Adrenal gland (tissue), 12 donors: Measurements from ENCODE around the gene ANKRD44. TPM values are rescaled to one million over a fixed set of nuclear protein-coding genes. Genes with fewer than 3 reads are reported as not detected.
"Not testable (repeated sequence)": the region's sequence is repeated elsewhere in the genome, so short reads cannot be mapped to it uniquely, and the experiment has no call there.

Source experiments
- DNase-seq, 7 donors: peaks; one replicate each; pipeline ENCODE4 v3.0.0-alpha.2; 2019 to 2020
- H3K27ac ChIP-seq, 5 donors: fragments of 200-600 bp; sonication (generic) in 4 of 5; 1 replicate in 3 of 5; 2 replicates in 2 of 5; pipeline versions ENCODE4 v1.5.1 to v1.8.0; 2016 to 2020; ENCODE audit warnings: mild to moderate bottlenecking in 1 of 5
- H3K27me3 ChIP-seq: fragments of 200-600 bp; 2 replicates; pipeline ENCODE4 v1.8.0; 2021
- H3K36me3 ChIP-seq, 2 donors: fragments of 200-600 bp; replicated peaks in 1 of 2; 1 replicate in 1 of 2; 2 replicates in 1 of 2; pipeline versions ENCODE4 v1.5.1 to v1.8.0; 2018 to 2022
- H3K4me1 ChIP-seq, 2 donors: fragments of 200-600 bp; replicated peaks in 1 of 2; 1 replicate in 1 of 2; 2 replicates in 1 of 2; pipeline versions ENCODE4 v1.5.1 to v1.8.0; 2018 to 2021
- H3K4me3 ChIP-seq, 4 donors: fragments of 200-600 bp; sonication (generic) in 3 of 4; one replicate each; pipeline ENCODE4 v1.5.1; 2016 to 2018
- H3K9me3 ChIP-seq, 3 donors: fragments of 200-600 bp; sonication (generic) in 1 of 3; replicated peaks in 1 of 3; 1 replicate in 2 of 3; 2 replicates in 1 of 3; pipeline versions ENCODE4 v1.5.1 to v1.8.0; 2016 to 2021
- POLR2A ChIP-seq, 2 donors: fragments of 450-650 bp; IDR thresholded peaks; one replicate each; pipeline ENCODE4 v1.6.1; 2017; ENCODE audit warnings: antibody characterized with exemption in 2 of 2, mild to moderate bottlenecking in 2 of 2, moderate library complexity in 1 of 2
- WGBS, 4 donors: extraction: QIAGEN DNeasy Blood & Tissue Kit in 2 of 4; methylation state at CpG; one replicate each; pipeline versions ENCODE4 v1.1.5 to v1.1.7; 2013 to 2017; 5-methylcytosine and 5-hydroxymethylcytosine counted together
- intact Hi-C, 2 donors: fragments of 100-400 bp; cut with DNase I; formaldehyde crosslinking; loops; one replicate each; pipeline versions ENCODE4 v1.14.1 to v1.15.0; 2022 to 2023
- polyA plus RNA-seq, 3 donors: library from polyadenylated mRNA; stranded (reverse); fragments of 200-250 nt in 2 of 3; fragments of 350-450 nt in 1 of 3; fragmentation: Illumina TruSeq in 1 of 3; extraction: RNeasy Lipid Tissue Mini Kit (QIAGEN cat#74804) in 1 of 3; gene quantifications; one replicate each; pipeline ENCODE4 v1.2.3, GENCODE V29; 2013 to 2014
- total RNA-seq, 9 donors: library from RNA; depleted of rRNA in 4 of 9; stranded (reverse); fragments of >200 nt in 4 of 9; fragments of 120-200 nt in 1 of 9; fragmentation: NEBNext Ultra II Directional in 1 of 9; extraction: Animal tissue kit (Norgen Biotek cat#: 25700) in 1 of 9; gene quantifications; one replicate each; pipeline versions ENCODE4 v1.1.0 to v1.2.4, GENCODE V29; 2013 to 2023
- TF ChIP-seq, protein P1 (sequence below), 6 experiments: fragments of 450-650 bp in 4 of 6; fragments of 200-600 bp in 2 of 6; sonication (generic) in 1 of 6; IDR thresholded peaks; 1 replicate in 5 of 6; 2 replicates in 1 of 6; pipeline versions ENCODE4 v1.5.1 to v1.8.0; 2016 to 2021; ENCODE audit warnings: antibody characterized with exemption in 6 of 6, mild to moderate bottlenecking in 2 of 6, moderate library complexity in 1 of 6
- donor health status: healthy with polysubstance abuse.
- donor health status: Bipolar disorder and iron deficiency.
- donor health status: DM: yes; HTN: yes; CAD: no.
- donor health status: DM: no; HTN: no; CAD: no.
- donor health status: DM: no; HTN: no; CAD: no.
- donor health status: DM: yes; HTN: yes; CAD: no.

Gene ANKRD44
- total and polyA plus RNA-seq, 12 donors = 3.8 to 40.2 (median 21.3) TPM

DNA sequence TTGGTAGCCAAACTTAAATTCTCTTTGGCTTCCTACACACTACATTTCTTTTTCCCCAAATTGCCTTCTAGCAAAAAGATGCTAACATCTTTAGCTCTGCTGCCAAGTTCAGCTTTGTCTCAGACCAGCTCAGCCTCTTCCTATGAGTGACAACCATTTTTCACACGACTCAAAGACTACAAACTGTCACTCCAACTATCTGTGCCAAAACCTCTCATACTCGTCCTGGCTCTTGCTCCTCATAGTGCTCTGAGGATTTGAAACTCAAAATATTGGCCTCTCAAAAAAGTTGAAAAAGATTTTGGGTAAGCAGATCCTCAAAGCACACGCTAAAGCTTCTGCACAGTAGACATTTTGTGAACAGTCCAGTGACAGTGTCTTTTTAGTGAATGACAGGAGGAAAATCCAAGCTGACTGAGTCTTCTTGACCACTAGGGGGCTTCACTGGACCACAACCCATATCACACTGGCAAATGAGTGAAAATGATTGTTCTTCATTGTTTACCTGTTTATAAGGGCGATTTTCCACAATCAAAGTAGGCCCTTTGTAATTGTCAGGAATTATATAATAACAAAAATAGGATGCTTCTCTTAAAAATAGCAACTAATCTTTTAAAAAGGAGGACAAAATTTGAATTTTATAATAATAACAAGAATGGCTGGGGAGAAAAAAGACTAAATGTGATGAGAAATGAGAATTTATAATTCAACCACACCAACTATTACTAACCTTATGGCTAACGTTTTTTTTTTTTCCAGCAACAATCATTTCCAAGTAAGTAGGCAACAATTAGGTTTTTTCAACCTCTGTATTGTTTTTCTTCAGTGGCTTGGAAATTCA lies 298.6 kb downstream of the ANKRD44 start:
- intact Hi-C loops = loop anchor here in 1 of 2 donors (10.0 kb wide), 1 partner anchor 173 kb away; no protein-coding TSS in a partner anchor
- H3K27me3 ChIP-seq = no peaks in the 10 kb centered on the region
- peak in 5 of 7 donors; percentile 22 to 60 (median 31) for DNase-seq
- 36 to 49% (median 43%) methylated on average over 5 of the region's 5 CpGs for WGBS, 4 donors
- no peak overlapping the region for H3K27ac ChIP-seq
- H3K4me1 ChIP-seq = peaks cover 0 to 4% of the 10 kb centered on the region in 2 donors
- H3K36me3 ChIP-seq = no peaks in the 10 kb centered on the region
- TF ChIP-seq POLR2A (IDR thresholded peaks at IDR 0.05) = no peak
- TF ChIP-seq, protein P1, sequence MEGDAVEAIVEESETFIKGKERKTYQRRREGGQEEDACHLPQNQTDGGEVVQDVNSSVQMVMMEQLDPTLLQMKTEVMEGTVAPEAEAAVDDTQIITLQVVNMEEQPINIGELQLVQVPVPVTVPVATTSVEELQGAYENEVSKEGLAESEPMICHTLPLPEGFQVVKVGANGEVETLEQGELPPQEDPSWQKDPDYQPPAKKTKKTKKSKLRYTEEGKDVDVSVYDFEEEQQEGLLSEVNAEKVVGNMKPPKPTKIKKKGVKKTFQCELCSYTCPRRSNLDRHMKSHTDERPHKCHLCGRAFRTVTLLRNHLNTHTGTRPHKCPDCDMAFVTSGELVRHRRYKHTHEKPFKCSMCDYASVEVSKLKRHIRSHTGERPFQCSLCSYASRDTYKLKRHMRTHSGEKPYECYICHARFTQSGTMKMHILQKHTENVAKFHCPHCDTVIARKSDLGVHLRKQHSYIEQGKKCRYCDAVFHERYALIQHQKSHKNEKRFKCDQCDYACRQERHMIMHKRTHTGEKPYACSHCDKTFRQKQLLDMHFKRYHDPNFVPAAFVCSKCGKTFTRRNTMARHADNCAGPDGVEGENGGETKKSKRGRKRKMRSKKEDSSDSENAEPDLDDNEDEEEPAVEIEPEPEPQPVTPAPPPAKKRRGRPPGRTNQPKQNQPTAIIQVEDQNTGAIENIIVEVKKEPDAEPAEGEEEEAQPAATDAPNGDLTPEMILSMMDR (IDR thresholded peaks at IDR 0.05) = peak; percentile 68 to 81 (median 76)
- H3K9me3 ChIP-seq = no peaks in the 10 kb centered on the region
- no peak overlapping the region for H3K4me3 ChIP-seq

DNA sequence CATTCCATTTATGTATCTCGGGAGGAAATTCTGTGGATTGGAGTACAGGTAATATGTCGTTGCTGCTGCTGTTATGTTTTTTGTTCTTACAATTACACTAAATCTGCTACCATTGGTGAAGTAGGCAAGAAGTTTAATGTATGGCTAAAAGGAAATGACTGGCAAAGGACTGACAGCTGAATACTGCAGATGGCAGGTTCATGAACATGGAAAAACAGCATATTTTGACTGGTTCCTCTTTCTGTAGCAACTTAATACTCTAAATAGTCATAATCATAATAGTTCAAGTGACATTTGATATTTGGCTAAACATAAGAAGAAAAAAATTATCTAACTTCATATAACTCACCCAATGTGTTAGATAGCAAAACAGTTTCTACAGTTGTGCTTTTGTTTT lies 299.6 kb downstream of the ANKRD44 start:
- 74 to 88% (median 81%) methylated on average over 2 of the region's 2 CpGs for WGBS, 4 donors
- Histone ChIP-seq H3K36me3 (no peaks in the 10 kb centered on the region), H3K4me1 (peaks cover 0 to 4% of the 10 kb centered on the region in 2 donors), H3K4me3 (no peak overlapping the region), H3K27ac (no peak overlapping the region), H3K27me3 (no peaks in the 10 kb centered on the region), H3K9me3 (no peaks in the 10 kb centered on the region)
- no peak for TF ChIP-seq POLR2A (IDR thresholded peaks at IDR 0.05)
- TF ChIP-seq, protein P1 (IDR thresholded peaks at IDR 0.05) = no peak
- intact Hi-C loops = loop anchor here in 1 of 2 donors (10.0 kb wide), 1 partner anchor 174 kb away; no protein-coding TSS in a partner anchor
- DNase-seq = no peak

- intact Hi-C loops = loop anchor here in 1 of 2 donors (10.0 kb wide), 1 partner anchor 174 kb away; no protein-coding TSS in a partner anchor
Observed at GRCh38 chr2:197010200-197011020, 300.2 kb downstream of the ANKRD44 start.

DNA sequence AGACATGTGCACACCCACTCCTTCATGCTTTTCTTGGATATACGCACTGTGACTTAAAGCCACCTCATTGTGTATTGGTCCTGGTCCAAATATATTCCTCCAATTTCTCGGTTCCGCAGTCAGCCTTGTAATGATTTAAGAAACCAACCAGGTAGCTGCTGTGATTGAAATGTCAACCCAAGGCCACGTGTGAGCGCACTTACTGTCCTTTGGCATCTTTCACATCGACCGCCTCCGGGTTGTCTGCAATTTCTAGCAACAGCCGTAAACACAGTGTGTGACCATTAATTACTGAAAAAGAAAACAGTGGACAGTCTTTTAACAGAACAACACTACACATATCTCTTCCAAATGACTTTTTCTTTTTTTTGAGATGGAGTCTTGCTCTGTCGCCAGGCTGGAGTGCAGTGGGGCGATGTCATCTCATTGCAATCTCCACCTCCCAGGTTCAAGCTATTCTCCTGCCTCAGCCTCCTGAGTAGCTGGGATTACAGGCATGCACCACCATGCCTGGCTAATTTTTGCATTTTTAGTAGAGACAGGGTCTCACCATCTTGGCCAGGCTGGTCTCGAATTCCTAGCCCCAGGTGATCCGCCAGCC lies 301.7 kb downstream of the ANKRD44 start:
- not testable (repeated sequence) for DNase-seq, H3K9me3 ChIP-seq, H3K27me3 ChIP-seq, H3K4me3 ChIP-seq, H3K4me1 ChIP-seq, H3K27ac ChIP-seq, H3K36me3 ChIP-seq
- intact Hi-C loops = loop anchor here in 1 of 2 donors (10.0 kb wide), 1 partner anchor 366 kb away; no protein-coding TSS in a partner anchor
- WGBS, 4 donors = 85 to 87% (median 86%) methylated on average over 11 to 13 of the region's 13 CpGs

More at GRCh38 chr2:197010200-197011020, 300.2 kb downstream of the ANKRD44 start:
- H3K27ac ChIP-seq = no peak overlapping the region
- no peaks in the 10 kb centered on the region for H3K9me3 ChIP-seq
- no peak for DNase-seq
- no peaks in the 10 kb centered on the region for H3K36me3 ChIP-seq
- peaks cover 0 to 4% of the 10 kb centered on the region in 2 donors for H3K4me1 ChIP-seq
- H3K27me3 ChIP-seq = no peaks in the 10 kb centered on the region
- no peak overlapping the region for H3K4me3 ChIP-seq
- no peak for TF ChIP-seq POLR2A (IDR thresholded peaks at IDR 0.05)
- TF ChIP-seq, protein P1 (IDR thresholded peaks at IDR 0.05) = no peak
- 88 to 94% (median 89%) methylated on average over 19 to 23 of the region's 23 CpGs for WGBS, 4 donors
